ENCODE measurements around the gene LYL1. TPM values are rescaled to one million over a fixed set of nuclear protein-coding genes. Genes with fewer than 3 reads are reported as not detected.

LYL1 gene
- total and polyA plus RNA-seq, 2 of the 13 experiments (the other 11 are each of a cell fraction or from before 2014, with no cell fraction given): 0.75 to 0.92 TPM

DNA sequence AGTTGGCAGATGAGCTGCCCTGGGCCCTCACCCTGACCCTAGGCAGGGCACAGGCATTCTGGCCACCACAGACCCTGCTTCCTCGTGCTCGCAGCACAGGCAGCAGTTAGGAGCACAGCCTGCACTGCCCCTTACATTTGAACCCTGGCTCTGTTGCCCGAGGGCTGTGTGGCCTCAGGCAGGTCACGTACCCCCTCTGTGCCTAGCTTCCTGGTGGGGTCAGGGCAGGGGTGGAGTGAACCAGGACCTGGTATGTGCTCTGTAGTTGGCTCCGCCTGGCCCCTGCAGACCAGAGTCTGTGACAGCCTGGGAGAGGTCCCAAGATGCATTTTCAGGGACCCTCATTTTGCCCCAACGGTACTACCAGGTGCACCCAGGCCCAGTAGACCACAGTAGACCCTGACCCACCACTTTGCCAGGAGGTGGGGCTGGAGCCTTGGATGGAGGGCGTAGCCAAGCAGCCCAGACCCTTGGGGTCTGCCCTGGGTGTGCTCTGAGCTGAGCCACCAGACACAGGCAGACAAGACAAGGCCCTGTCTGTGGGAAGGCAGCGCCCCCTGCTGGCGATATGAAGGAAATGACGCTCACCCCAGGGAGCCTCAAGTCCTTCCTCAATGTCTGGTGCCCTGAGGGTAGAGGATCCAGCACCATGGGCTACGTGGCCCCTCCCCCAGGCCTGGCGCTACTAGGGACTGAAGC, 9.1 kb downstream of the LYL1 start (continued):
- peak; percentile 43; the same call in 1 of the 2 replicates for TF ChIP-seq KDM3A (CRISPR knock-in tag; IDR thresholded peaks at IDR 0.05; ENCODE audit: low read depth)
- TF ChIP-seq, protein P1, sequence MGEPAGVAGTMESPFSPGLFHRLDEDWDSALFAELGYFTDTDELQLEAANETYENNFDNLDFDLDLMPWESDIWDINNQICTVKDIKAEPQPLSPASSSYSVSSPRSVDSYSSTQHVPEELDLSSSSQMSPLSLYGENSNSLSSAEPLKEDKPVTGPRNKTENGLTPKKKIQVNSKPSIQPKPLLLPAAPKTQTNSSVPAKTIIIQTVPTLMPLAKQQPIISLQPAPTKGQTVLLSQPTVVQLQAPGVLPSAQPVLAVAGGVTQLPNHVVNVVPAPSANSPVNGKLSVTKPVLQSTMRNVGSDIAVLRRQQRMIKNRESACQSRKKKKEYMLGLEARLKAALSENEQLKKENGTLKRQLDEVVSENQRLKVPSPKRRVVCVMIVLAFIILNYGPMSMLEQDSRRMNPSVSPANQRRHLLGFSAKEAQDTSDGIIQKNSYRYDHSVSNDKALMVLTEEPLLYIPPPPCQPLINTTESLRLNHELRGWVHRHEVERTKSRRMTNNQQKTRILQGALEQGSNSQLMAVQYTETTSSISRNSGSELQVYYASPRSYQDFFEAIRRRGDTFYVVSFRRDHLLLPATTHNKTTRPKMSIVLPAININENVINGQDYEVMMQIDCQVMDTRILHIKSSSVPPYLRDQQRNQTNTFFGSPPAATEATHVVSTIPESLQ (CRISPR knock-in tag; conservative IDR thresholded peaks at IDR 0.05): no peak
- TF ChIP-seq KLF16 (CRISPR knock-in tag; IDR thresholded peaks at IDR 0.05): no peak
- no peak for TF ChIP-seq SAFB2 (CRISPR knock-in tag; IDR thresholded peaks at IDR 0.05; ENCODE audit: borderline replicate concordance, low read depth)
- TF ChIP-seq MEIS2 (CRISPR knock-in tag; IDR thresholded peaks at IDR 0.05): no peak
- no peak for TF ChIP-seq SIX1 (CRISPR knock-in tag; IDR thresholded peaks at IDR 0.05; ENCODE audit: borderline replicate concordance)
- TF ChIP-seq ZNF33A (CRISPR knock-in tag; IDR thresholded peaks at IDR 0.05; ENCODE audit: borderline replicate concordance): no peak
- TF ChIP-seq ZNF768 (CRISPR knock-in tag; IDR thresholded peaks at IDR 0.05): peak; percentile 97
- no peak for TF ChIP-seq ZNF335 (CRISPR knock-in tag; IDR thresholded peaks at IDR 0.05)
- no peak for TF ChIP-seq RFXAP (CRISPR knock-in tag; IDR thresholded peaks at IDR 0.05; ENCODE audit: borderline replicate concordance)
- TF ChIP-seq LCORL (IDR thresholded peaks at IDR 0.05): no peak
- TF ChIP-seq LCORL (CRISPR knock-in tag; IDR thresholded peaks at IDR 0.05): no peak
- no peak for TF ChIP-seq RARG (CRISPR knock-in tag; IDR thresholded peaks at IDR 0.05; ENCODE audit: low read depth)
- TF ChIP-seq ZNF672 (CRISPR knock-in tag; IDR thresholded peaks at IDR 0.05): no peak
- no peak for TF ChIP-seq ZNF275 (CRISPR knock-in tag; IDR thresholded peaks at IDR 0.05; ENCODE audit: borderline replicate concordance)
- no peak for TF ChIP-seq GFI1 (CRISPR knock-in tag; IDR thresholded peaks at IDR 0.05; ENCODE audit: borderline replicate concordance)
- TF ChIP-seq ARNT2 (CRISPR knock-in tag; IDR thresholded peaks at IDR 0.05; ENCODE audit: low read depth): no peak
- TF ChIP-seq ELF4 (CRISPR knock-in tag; IDR thresholded peaks at IDR 0.05; ENCODE audit: borderline replicate concordance): no peak
- TF ChIP-seq SP2 (CRISPR knock-in tag; IDR thresholded peaks at IDR 0.05): no peak
- no peak for TF ChIP-seq SNAI1 (CRISPR knock-in tag; IDR thresholded peaks at IDR 0.05; ENCODE audit: borderline replicate concordance)
- TF ChIP-seq ZNF652 (CRISPR knock-in tag; IDR thresholded peaks at IDR 0.05; ENCODE audit: borderline replicate concordance, low read depth): no peak
- no peak for TF ChIP-seq PLSCR1 (CRISPR knock-in tag; IDR thresholded peaks at IDR 0.05; ENCODE audit: borderline replicate concordance)
- TF ChIP-seq SKI (IDR thresholded peaks at IDR 0.05; ENCODE audit: partially characterized antibody): peak; percentile 16
- TF ChIP-seq SUZ12 (IDR thresholded peaks at IDR 0.05; ENCODE audit: low read depth, low read length): no peak
- TF ChIP-seq FOSL1 (CRISPR knock-in tag; IDR thresholded peaks at IDR 0.05; ENCODE audit: borderline replicate concordance): no peak
- TF ChIP-seq TEF (CRISPR knock-in tag; IDR thresholded peaks at IDR 0.05): no peak
- no peak for TF ChIP-seq GABPA (IDR thresholded peaks at IDR 0.05; ENCODE audit: low read depth, low read length)
- no peak for TF ChIP-seq GABPA (CRISPR knock-in tag; IDR thresholded peaks at IDR 0.05; ENCODE audit: low read depth)
